Umbilical cord (tissue), 2 donors: ENCODE results near the gene ZDHHC17. TPM values are rescaled to one million over a fixed set of nuclear protein-coding genes. Genes with fewer than 3 reads are reported as not detected.
"Not testable (repeated sequence)": the region's sequence is repeated elsewhere in the genome, so short reads cannot be mapped to it uniquely, and the experiment has no call there.

Experiments used
- DNase-seq: peaks from one replicate; pipeline ENCODE4 v3.0.0-alpha.2; 2015; ENCODE audit warnings: low spot score
- total RNA-seq: library from RNA; depleted of rRNA; stranded (reverse); fragments of >200 nt; gene quantifications from one replicate; pipeline ENCODE4 v1.2.3, GENCODE V29; 2014; ENCODE audit warnings: low replicate concordance; ENCODE audit not compliant: insufficient read depth

ZDHHC17 gene
- 105 TPM for total RNA-seq

GRCh38 chr12:76763746-76764675, at the start of gene ZDHHC17:
TSS of gene ZDHHC17 (plus strand) at chr12:76764115. CDS start at chr12:76764237, 122 bp downstream.
- peak; percentile 97 for DNase-seq

- DNase-seq = no peak
These were observed 49.5 kb upstream of the ZDHHC17 start for GRCh38 chr12:76714415-76714814.

GRCh38 chr12:76714861-76715260, 49.1 kb upstream of the ZDHHC17 start:
- DNase-seq = no peak

- no peak for DNase-seq
These were observed 48.6 kb upstream of the ZDHHC17 start for GRCh38 chr12:76715332-76715731.

GRCh38 chr12:76717314-76717713, 46.6 kb upstream of the ZDHHC17 start:
- no peak for DNase-seq

GRCh38 chr12:76719171-76720041, 44.5 kb upstream of the ZDHHC17 start:
- DNase-seq = no peak

- DNase-seq = peak; percentile 24
These were observed 43.8 kb upstream of the ZDHHC17 start for GRCh38 chr12:76720068-76720467.

- DNase-seq = no peak
These were observed 37.3 kb upstream of the ZDHHC17 start for GRCh38 chr12:76726626-76727025.

GRCh38 chr12:76732188-76732587, 31.7 kb upstream of the ZDHHC17 start:
- DNase-seq = not testable (repeated sequence)

- not testable (repeated sequence) for DNase-seq
These were observed 26.2 kb upstream of the ZDHHC17 start for GRCh38 chr12:76737689-76738088.

GRCh38 chr12:76738824-76739579, 24.9 kb upstream of the ZDHHC17 start:
- DNase-seq = no peak

GRCh38 chr12:76739896-76740295, 24.0 kb upstream of the ZDHHC17 start:
- DNase-seq = no peak

- DNase-seq = no peak
These were observed 23.4 kb upstream of the ZDHHC17 start for GRCh38 chr12:76740501-76740900.

GRCh38 chr12:76745343-76745742, 18.6 kb upstream of the ZDHHC17 start:
- DNase-seq = no peak

GRCh38 chr12:76746516-76746915, 17.4 kb upstream of the ZDHHC17 start:
- no peak for DNase-seq

GRCh38 chr12:76747245-76747644, 16.7 kb upstream of the ZDHHC17 start:
- no peak for DNase-seq

- no peak for DNase-seq
These were observed 8.0 kb upstream of the ZDHHC17 start for GRCh38 chr12:76755829-76756379.

- DNase-seq = no peak
These were observed 6.2 kb upstream of the ZDHHC17 start for GRCh38 chr12:76757694-76758093.

- DNase-seq = peak; percentile 92
These were observed 1.3 kb upstream of the ZDHHC17 start for GRCh38 chr12:76762601-76762980.

- DNase-seq = peak; percentile 42
These were observed 941 bp downstream of the ZDHHC17 start for GRCh38 chr12:76764856-76765255.

- DNase-seq = no peak
These were observed 1.7 kb downstream of the ZDHHC17 start for GRCh38 chr12:76765598-76765997.
